HT-29 (cell line): Measurements from ENCODE around the gene CNIH3. TPM values are rescaled to one million over a fixed set of nuclear protein-coding genes. Genes with fewer than 3 reads are reported as not detected.
"Not testable (repeated sequence)": the region's sequence is repeated elsewhere in the genome, so short reads cannot be mapped to it uniquely, and the experiment has no call there.

Experiments
- DNase-seq: peaks from one replicate; pipeline ENCODE4 v3.0.0-alpha.2; 2015; ENCODE audit warnings: low spot score
- total RNA-seq: library from RNA; depleted of rRNA; stranded (reverse); fragments of >200 nt; shearing (Covaris generic); gene quantifications from 2 replicates; pipeline ENCODE4 v1.2.3, GENCODE V29; 2014

The CNIH3 gene
- total RNA-seq, 1 experiment from 2014 or later, result 1.1 TPM

DNA sequence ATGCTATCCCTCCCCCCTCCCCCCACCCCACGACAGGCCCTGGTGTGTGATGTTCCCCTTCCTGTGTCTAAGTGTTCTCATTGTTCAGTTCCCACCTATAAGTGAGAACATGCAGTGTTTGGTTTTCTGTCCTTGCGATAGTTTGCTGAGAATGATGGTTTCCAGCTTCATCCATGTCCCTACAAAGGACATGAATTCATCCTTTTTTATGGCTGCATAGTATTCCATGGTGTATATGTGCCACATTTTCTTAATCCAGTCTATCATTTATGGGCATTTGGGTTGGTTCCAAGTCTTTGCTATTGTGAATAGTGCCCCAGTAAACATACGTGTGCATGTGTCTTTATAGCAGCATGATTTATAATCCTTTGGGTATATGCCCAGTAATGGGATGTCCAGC, 70.0 kb downstream of the CNIH3 start:
- not testable (repeated sequence) for DNase-seq

DNA sequence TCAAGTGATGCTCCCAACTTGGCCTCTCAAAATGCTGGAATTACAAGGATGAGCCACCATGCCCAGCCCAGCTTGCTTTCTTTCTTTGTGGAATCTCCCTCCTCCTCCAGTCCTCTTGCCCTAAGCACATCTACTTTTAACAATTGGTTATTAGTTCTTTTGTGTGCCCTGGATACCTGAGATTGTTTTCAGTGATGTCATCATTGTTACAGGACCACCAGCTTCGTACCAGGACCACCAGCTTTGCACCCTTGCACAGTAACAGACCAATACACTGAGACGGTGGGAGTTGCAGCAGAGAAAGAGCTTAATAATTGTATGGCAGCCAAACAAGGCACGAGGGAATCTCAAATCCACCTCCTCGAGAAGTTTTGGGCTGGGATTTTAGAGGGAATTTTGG, 71.3 kb downstream of the CNIH3 start:
- no peak for DNase-seq

- DNase-seq, result no peak
These were observed 73.3 kb downstream of the CNIH3 start for GRCh38 chr1:224689374-224689773.

- DNase-seq, result no peak
These were observed 74.5 kb downstream of the CNIH3 start for GRCh38 chr1:224690576-224690975.

GRCh38 chr1:224691148-224691925, 75.2 kb downstream of the CNIH3 start:
- no peak for DNase-seq

DNA sequence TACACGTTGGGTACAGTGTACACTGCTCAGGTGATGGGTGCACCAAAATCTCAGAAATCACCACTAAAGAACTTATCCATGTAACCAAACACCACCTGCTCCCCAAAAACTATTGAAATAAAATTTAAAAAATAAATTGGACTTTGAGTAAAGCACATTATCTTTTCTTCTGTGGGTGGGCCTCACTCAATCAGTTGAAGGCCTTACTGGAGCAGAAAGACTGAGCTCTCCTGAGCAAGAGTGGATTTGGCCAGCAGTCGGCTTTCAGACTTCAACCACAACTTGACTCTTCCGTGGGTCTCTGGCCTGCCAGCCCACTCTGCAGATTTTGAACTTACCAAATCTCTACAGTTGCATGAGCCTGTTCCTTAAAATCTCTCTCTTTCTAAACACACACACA, 78.9 kb downstream of the CNIH3 start:
- no peak for DNase-seq

- DNase-seq, result no peak
These were observed 79.9 kb downstream of the CNIH3 start for GRCh38 chr1:224696021-224696420.

DNA sequence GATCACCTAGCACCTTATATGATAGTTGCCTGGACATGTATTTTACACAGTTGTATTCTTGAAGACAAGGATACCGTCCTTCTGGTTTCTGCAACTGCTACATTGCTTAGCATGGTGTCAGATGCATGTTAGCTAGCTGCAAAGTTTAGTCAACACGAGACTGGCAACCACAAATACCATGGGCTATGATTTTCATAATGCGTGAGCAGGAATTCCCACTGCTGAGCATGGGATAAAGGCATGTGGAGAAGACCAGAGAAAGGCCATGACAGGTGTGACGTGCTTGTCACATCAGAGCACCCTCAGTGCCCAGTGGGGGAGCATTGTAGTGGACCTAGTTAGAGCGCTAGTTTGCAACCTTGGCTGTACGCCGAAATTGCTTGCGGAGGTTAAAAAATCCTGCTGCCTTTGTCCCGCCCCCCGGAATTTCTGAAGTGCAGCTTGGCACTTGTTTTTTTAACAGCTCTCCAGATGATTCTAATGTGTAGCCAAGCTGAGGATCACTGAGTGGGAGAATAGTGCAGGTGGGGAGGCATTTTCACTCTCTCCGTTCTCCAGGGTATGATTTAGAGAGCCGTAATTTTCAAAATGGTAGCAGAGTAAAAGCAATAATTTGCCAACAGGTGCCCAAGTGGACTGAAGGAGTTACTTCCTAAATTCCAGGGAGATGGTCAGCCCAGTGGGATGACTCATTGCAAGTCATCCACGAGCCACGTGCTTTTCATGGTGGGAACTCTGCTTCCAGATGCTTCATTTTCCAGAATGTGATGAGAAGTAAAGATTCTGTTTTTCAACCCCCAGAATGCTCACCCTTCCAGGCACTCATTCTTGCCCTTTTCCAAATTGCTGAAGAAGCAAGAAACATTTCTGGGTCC, 81.0 kb downstream of the CNIH3 start:
- DNase-seq, result no peak

DNA sequence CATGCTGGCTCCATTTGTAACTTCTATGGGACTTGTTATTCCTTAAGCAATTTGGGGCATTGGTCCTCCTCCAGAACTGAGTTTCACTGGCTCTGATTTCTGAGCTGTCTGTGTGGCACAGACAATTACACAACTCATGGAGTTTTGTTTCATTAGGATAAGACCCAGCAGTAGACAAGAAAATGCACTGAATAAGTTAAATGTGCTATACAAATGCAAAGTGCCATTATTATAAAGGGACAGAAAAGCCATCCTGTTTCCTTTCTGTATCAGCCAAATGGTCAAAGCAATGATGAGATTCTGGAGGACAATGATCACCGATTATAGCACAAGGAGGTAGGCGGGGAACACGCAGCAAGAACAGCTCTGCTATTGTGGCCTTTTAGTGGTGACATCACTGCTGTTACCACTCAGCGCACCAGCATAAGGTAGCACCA, 81.9 kb downstream of the CNIH3 start:
- no peak for DNase-seq

- DNase-seq, result peak; percentile 28
These were observed 84.9 kb downstream of the CNIH3 start for GRCh38 chr1:224700918-224701531.

- DNase-seq, result no peak
These were observed 87.6 kb downstream of the CNIH3 start for GRCh38 chr1:224703702-224704101.

DNA sequence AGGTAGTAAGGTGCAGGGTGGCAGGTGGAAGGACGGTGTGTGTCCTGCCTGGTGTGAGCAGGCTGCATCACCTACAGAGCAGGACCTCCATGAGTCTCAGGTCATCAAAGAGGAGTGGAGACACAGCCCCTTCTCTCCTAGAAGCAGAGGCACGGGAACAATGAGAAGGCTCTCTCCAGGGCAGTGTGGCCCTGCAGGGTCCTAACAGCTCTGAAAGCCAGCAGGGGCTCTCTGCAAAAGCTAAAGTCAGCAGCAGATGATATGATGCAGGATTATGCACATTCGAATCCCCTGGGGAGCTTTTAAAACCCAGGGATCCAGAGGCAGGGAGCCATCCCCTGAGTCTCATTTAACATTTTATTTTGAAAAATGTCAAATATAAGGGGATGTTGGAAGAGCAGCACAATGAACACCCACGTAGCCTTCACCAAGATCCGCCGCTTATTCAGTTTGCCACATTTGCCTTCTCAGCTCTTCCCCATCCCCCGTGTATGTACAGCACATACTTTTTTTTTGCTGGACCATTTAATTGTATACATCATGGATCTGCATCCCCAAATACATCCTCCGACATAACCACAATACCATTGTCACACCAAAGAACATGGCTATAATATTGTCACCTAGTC, 88.1 kb downstream of the CNIH3 start:
- DNase-seq, result no peak

- DNase-seq, result no peak
These were observed 89.5 kb downstream of the CNIH3 start for GRCh38 chr1:224705578-224705977.

DNA sequence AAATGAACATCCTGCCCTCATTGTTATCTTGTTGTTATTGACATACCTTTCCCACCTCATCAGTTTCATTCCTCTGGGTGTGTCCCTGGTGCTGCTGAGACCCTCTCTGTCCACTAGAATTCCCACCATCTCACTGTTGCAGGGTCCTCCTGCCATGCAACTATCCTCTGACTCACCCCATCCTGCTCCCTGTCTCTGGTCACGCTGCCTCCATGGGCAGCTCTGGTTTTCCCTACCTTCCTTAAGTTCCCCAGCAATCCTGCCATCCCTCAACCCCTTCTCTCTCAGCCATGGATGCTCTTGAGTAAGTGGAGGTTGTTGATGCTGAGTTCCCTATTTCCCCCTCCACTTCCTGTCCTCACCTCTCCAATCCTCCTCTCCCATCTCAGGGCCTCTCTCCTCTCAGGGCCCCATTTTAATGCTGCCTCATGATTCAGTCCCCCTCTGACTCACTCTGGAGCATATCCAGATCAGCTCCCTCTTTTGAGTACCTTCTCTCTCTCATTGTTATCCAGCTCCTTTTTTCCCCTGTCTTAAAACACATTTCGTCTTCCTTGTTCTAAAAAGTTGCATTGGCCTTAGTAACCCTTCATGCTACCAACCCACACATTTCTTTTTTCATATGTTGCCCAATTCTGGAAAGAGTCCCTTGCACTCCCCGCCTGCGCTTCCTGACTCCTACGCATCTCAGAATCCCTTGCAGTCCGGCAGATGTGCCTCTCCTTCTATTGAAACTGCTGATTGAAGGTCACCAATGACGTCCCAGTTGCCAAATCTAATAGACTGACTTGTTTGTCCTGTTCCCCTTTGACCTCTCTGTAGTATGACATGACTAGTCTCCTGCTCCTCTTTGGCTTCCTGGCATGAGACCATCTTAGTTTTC, 92.0 kb downstream of the CNIH3 start:
- no peak for DNase-seq

DNA sequence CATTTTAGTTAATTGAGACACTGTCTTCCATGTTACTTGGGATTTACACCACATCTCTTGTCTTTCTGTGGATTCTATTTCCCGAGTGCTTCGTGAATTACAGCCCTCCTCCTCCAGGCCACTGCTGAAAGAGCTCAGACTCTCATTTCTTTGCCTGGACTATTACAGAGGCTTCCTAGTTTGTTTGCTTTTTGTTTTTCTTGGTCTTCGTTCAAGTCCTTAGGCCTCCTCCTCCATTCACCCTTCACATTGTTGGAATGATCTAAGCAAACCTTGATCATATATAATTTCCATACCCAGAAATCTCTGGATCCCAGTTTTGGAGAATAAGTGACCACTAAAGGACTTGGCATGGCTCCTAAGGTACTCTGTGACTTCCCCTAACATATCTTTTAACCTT, 94.1 kb downstream of the CNIH3 start:
- no peak for DNase-seq

- DNase-seq, result not testable (repeated sequence)
These were observed 95.2 kb downstream of the CNIH3 start for GRCh38 chr1:224711231-224711756.

DNA sequence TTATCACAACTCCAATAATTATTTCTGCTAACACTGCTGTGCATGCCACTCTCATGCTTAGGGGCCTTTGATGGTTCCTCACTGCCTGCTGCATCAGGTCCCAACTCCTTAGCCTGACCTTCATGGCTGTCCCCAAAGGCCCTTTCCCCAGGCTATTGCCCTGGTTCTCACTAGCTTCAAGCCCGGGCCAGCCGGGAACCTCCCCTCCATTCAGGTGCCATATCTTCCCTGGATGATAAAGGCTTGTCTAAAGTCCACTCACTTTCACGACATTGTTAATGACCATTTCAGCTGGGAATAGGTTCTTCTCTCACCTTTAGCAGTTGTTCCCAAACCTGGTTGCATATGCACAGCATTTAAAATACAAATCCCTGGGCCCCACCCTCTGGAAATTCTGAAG, 95.8 kb downstream of the CNIH3 start:
- no peak for DNase-seq

GRCh38 chr1:224713228-224713627, 97.1 kb downstream of the CNIH3 start:
- no peak for DNase-seq

GRCh38 chr1:224714553-224714952, 98.4 kb downstream of the CNIH3 start:
- no peak for DNase-seq

- no peak for DNase-seq
These were observed 102.4 kb downstream of the CNIH3 start for GRCh38 chr1:224718470-224719053.
